IPS DF 6.9 (cell line): ENCODE results near the gene PSG3.
"Not testable (repeated sequence)": the region's sequence is repeated elsewhere in the genome, so short reads cannot be mapped to it uniquely, and the experiment has no call there.

Experiments
- DNase-seq: peaks from one replicate; pipeline ENCODE4 v3.0.0-alpha.2; 2013; ENCODE audit warnings: low read depth, low spot score
- H3K27ac ChIP-seq: one replicate; pipeline ENCODE4 v1.5.1; 2013; ENCODE audit warnings: low read length, control low read depth
- H3K27me3 ChIP-seq: 2 replicates; pipeline ENCODE4 v1.6.1; 2013; ENCODE audit warnings: mild to moderate bottlenecking, low read length; ENCODE audit not compliant: control insufficient read depth, insufficient read depth
- H3K36me3 ChIP-seq: 2 replicates; pipeline ENCODE4 v1.6.1; 2013; ENCODE audit warnings: low read length; ENCODE audit not compliant: control insufficient read depth, insufficient read depth
- H3K4me1 ChIP-seq: 2 replicates; pipeline ENCODE4 v1.6.1; 2013; ENCODE audit warnings: low read length; ENCODE audit not compliant: control insufficient read depth, insufficient read depth
- H3K4me3 ChIP-seq: 2 replicates; pipeline ENCODE4 v1.5.1; 2013; ENCODE audit warnings: mild to moderate bottlenecking, low read length
- H3K9me3 ChIP-seq: 2 replicates; pipeline ENCODE4 v1.6.1; 2013; ENCODE audit warnings: low read length, inconsistent platforms; ENCODE audit not compliant: control insufficient read depth, insufficient read depth
- WGBS: extraction: QIAGEN DNeasy Blood & Tissue Kit; methylation state at CpG from one replicate; pipeline ENCODE4 v1.1.7; 2013; ENCODE audit warnings: mixed read lengths, missing lambda C conversion rate; ENCODE audit not compliant: insufficient read length, insufficient coverage; 5-methylcytosine and 5-hydroxymethylcytosine counted together

Gene PSG3

GRCh38 chr19:42740381-42740780 lies at the start of gene PSG3:
Gene PSG3 (minus strand): TSS chr19:42740481. CDS start chr19:42740384, 97 bp downstream.
- no CpG with 5 or more reads among the region's 4 CpGs for WGBS
- not testable (repeated sequence) for H3K9me3 ChIP-seq

GRCh38 chr19:42788766-42789165 lies 48.5 kb upstream of the PSG3 start:
- H3K4me3 ChIP-seq, H3K9me3 ChIP-seq, H3K4me1 ChIP-seq, DNase-seq, H3K27me3 ChIP-seq, H3K36me3 ChIP-seq, H3K27ac ChIP-seq: not testable (repeated sequence)
- WGBS = no CpG with 5 or more reads among the region's 2 CpGs

More at GRCh38 chr19:42740381-42740780, at the start of gene PSG3:
- not testable (repeated sequence) for H3K27me3 ChIP-seq, H3K4me1 ChIP-seq, DNase-seq, H3K4me3 ChIP-seq, H3K36me3 ChIP-seq, H3K27ac ChIP-seq

GRCh38 chr19:42787766-42788165 lies 47.5 kb upstream of the PSG3 start:
- H3K27me3 ChIP-seq, DNase-seq, H3K27ac ChIP-seq, H3K4me3 ChIP-seq, H3K4me1 ChIP-seq, H3K36me3 ChIP-seq, H3K9me3 ChIP-seq: not testable (repeated sequence)
- WGBS = no CpG with 5 or more reads among the region's 2 CpGs

GRCh38 chr19:42776750-42777612 lies 36.7 kb upstream of the PSG3 start:
- not testable (repeated sequence) for H3K36me3 ChIP-seq, H3K27me3 ChIP-seq, DNase-seq, H3K4me1 ChIP-seq, H3K4me3 ChIP-seq, H3K9me3 ChIP-seq, H3K27ac ChIP-seq
- no CpG with 5 or more reads among the region's 12 CpGs for WGBS

- not testable (repeated sequence) for H3K27me3 ChIP-seq, H3K4me1 ChIP-seq, H3K9me3 ChIP-seq, H3K36me3 ChIP-seq, H3K4me3 ChIP-seq, DNase-seq, H3K27ac ChIP-seq
- no CpG with 5 or more reads among the region's 21 CpGs for WGBS
Observed at GRCh38 chr19:42774510-42775158, 34.4 kb upstream of the PSG3 start.

- H3K9me3 ChIP-seq, H3K4me1 ChIP-seq, H3K27me3 ChIP-seq, H3K36me3 ChIP-seq, H3K4me3 ChIP-seq, DNase-seq, H3K27ac ChIP-seq: not testable (repeated sequence)
- WGBS = no CpG with 5 or more reads among the region's 8 CpGs
Observed at GRCh38 chr19:42767319-42767718, 27.0 kb upstream of the PSG3 start.

GRCh38 chr19:42766871-42767270 lies 26.6 kb upstream of the PSG3 start:
- not testable (repeated sequence) for H3K27ac ChIP-seq, DNase-seq
- no CpG with 5 or more reads among the region's 12 CpGs for WGBS

GRCh38 chr19:42764836-42765235 lies 24.6 kb upstream of the PSG3 start:
- Histone ChIP-seq H3K9me3 (no peaks in the 10 kb centered on the region; the same call in 1 of the 2 replicates), H3K27ac (no peak overlapping the region), H3K27me3 (no peaks in the 10 kb centered on the region), H3K4me3 (no peak overlapping the region), H3K4me1 (no peaks in the 10 kb centered on the region), H3K36me3 (no peaks in the 10 kb centered on the region)
- WGBS = no CpG with 5 or more reads among the region's 3 CpGs
- DNase-seq = no peak

More at GRCh38 chr19:42766871-42767270, 26.6 kb upstream of the PSG3 start:
- H3K4me1 ChIP-seq, H3K36me3 ChIP-seq, H3K9me3 ChIP-seq, H3K4me3 ChIP-seq, H3K27me3 ChIP-seq: not testable (repeated sequence)

GRCh38 chr19:42762789-42763188 lies 22.5 kb upstream of the PSG3 start:
- no CpG with 5 or more reads among the region's 2 CpGs for WGBS
- no peak for DNase-seq
- Histone ChIP-seq H3K27ac (no peak overlapping the region), H3K36me3 (no peaks in the 10 kb centered on the region), H3K4me3 (no peak overlapping the region), H3K4me1 (no peaks in the 10 kb centered on the region), H3K27me3 (no peaks in the 10 kb centered on the region), H3K9me3 (no peaks in the 10 kb centered on the region; the same call in 1 of the 2 replicates)

GRCh38 chr19:42761924-42762295 lies 21.6 kb upstream of the PSG3 start:
- H3K4me3 ChIP-seq, H3K27me3 ChIP-seq, H3K4me1 ChIP-seq, DNase-seq, H3K27ac ChIP-seq, H3K9me3 ChIP-seq, H3K36me3 ChIP-seq: not testable (repeated sequence)
- WGBS = no CpG with 5 or more reads among the region's 1 CpG
